SK-N-SH treated with all-trans-retinoic acid at 6 μM for 48 hours (cell line): Measurements from ENCODE around the gene ERO1B.

Experiments
- ESRRG ChIP-seq: fragments of 250-450 bp; sonication (Bioruptor Pico); IDR thresholded peaks from 2 replicates; pipeline ENCODE4 v1.6.1; 2021; ENCODE audit warnings: mild to moderate bottlenecking
- ISL1 ChIP-seq: fragments of 250-450 bp; sonication (Bioruptor Pico); IDR thresholded peaks from 2 replicates; pipeline ENCODE4 v2.1.2; 2022; ENCODE audit warnings: mild to moderate bottlenecking, moderate library complexity
- RARB ChIP-seq: fragments of 250-450 bp; sonication (Bioruptor Pico); IDR thresholded peaks from 2 replicates; pipeline ENCODE4 v1.8.0; 2021; ENCODE audit warnings: mild to moderate bottlenecking, moderate library complexity

GRCh38 chr1:236240675-236241074 lies 41.1 kb downstream of the ERO1B start:
- TF ChIP-seq RARB (CRISPR knock-in tag) (no peak), ESRRG (CRISPR knock-in tag) (no peak), ISL1 (no peak)
